ENCODE measurements around the gene EHMT1. TPM values are rescaled to one million over a fixed set of nuclear protein-coding genes. Genes with fewer than 3 reads are reported as not detected.

The EHMT1 gene
- total RNA-seq, 4 donors from 2014 or later: 38.6 to 77.8 (median 54.3) TPM

GRCh38 chr9:137663584-137663983 lies 44.8 kb downstream of the EHMT1 start:
- Histone ChIP-seq H3K4me1 (peaks cover 13% of the 10 kb centered on the region in 2 donors), H3K9me3 (no peaks in the 10 kb centered on the region), H3K36me3 (no peaks in the 10 kb centered on the region), H3K27ac (no peak overlapping the region), H3K27me3 (no peaks in the 10 kb centered on the region), H3K4me3 (no peak overlapping the region)
- DNase-seq (no peak), ATAC-seq (no peak)
- in situ Hi-C loops (cut with MboI; ENCODE audit: low sequenced_read_pairs in 4 of 4): no loop called here
- no peak for TF ChIP-seq CTCF (IDR thresholded peaks at IDR 0.05 in 4 of 5, conservative IDR thresholded peaks at IDR 0.05 in 1 of 5)
- TF ChIP-seq POLR2A (IDR thresholded peaks at IDR 0.05): no peak
- intact Hi-C loops (cut with DNase I; ENCODE audit: low total_unique reads): no loop called here

GRCh38 chr9:137664676-137665075 lies 45.9 kb downstream of the EHMT1 start:
- Histone ChIP-seq H3K36me3 (no peaks in the 10 kb centered on the region), H3K27ac (no peak overlapping the region), H3K9me3 (no peaks in the 10 kb centered on the region), H3K4me1 (peaks cover 13 to 14% of the 10 kb centered on the region in 2 donors), H3K4me3 (no peak overlapping the region), H3K27me3 (no peaks in the 10 kb centered on the region)
- no peak for TF ChIP-seq POLR2A (IDR thresholded peaks at IDR 0.05)
- TF ChIP-seq CTCF (IDR thresholded peaks at IDR 0.05 in 4 of 5, conservative IDR thresholded peaks at IDR 0.05 in 1 of 5): no peak
- DNase-seq (no peak), ATAC-seq (no peak)
- intact Hi-C loops (cut with DNase I; ENCODE audit: low total_unique reads): no loop called here
- in situ Hi-C loops (cut with MboI; ENCODE audit: low sequenced_read_pairs in 4 of 4): no loop called here

GRCh38 chr9:137665226-137665625 lies 46.4 kb downstream of the EHMT1 start:
- intact Hi-C loops (cut with DNase I; ENCODE audit: low total_unique reads): no loop called here
- Histone ChIP-seq H3K4me1 (peaks cover 15 to 19% of the 10 kb centered on the region in 2 donors), H3K27ac (no peak overlapping the region), H3K27me3 (no peaks in the 10 kb centered on the region), H3K36me3 (no peaks in the 10 kb centered on the region), H3K9me3 (no peaks in the 10 kb centered on the region), H3K4me3 (no peak overlapping the region)
- in situ Hi-C loops (cut with MboI; ENCODE audit: low sequenced_read_pairs in 4 of 4): no loop called here
- no peak for DNase-seq
- TF ChIP-seq CTCF (IDR thresholded peaks at IDR 0.05 in 4 of 5, conservative IDR thresholded peaks at IDR 0.05 in 1 of 5) (no peak), POLR2A (IDR thresholded peaks at IDR 0.05) (no peak)
- ATAC-seq: no peak

- no peaks in the 10 kb centered on the region for H3K27me3 ChIP-seq
- ATAC-seq (no peak), DNase-seq (no peak)
- no peak overlapping the region for H3K4me3 ChIP-seq
- intact Hi-C loops (cut with DNase I; ENCODE audit: low total_unique reads) (no loop called here), in situ Hi-C loops (cut with MboI; ENCODE audit: low sequenced_read_pairs in 4 of 4) (no loop called here)
- H3K36me3 ChIP-seq: no peaks in the 10 kb centered on the region
- H3K27ac ChIP-seq: no peak overlapping the region
- peaks cover 22 to 26% of the 10 kb centered on the region in 2 donors for H3K4me1 ChIP-seq
- TF ChIP-seq CTCF (IDR thresholded peaks at IDR 0.05 in 4 of 5, conservative IDR thresholded peaks at IDR 0.05 in 1 of 5) (no peak), POLR2A (IDR thresholded peaks at IDR 0.05) (no peak)
- H3K9me3 ChIP-seq: no peaks in the 10 kb centered on the region
Measured at GRCh38 chr9:137665697-137666512, 47.1 kb downstream of the EHMT1 start.

GRCh38 chr9:137666513-137666822 lies 47.7 kb downstream of the EHMT1 start:
- in situ Hi-C loops (cut with MboI; ENCODE audit: low sequenced_read_pairs in 4 of 4): no loop called here
- H3K27me3 ChIP-seq: no peaks in the 10 kb centered on the region
- H3K4me3 ChIP-seq: no peak overlapping the region
- DNase-seq (no peak), ATAC-seq (no peak)
- no peak overlapping the region for H3K27ac ChIP-seq
- H3K36me3 ChIP-seq: no peaks in the 10 kb centered on the region
- intact Hi-C loops (cut with DNase I; ENCODE audit: low total_unique reads): no loop called here
- H3K4me1 ChIP-seq: peaks cover 25 to 31% of the 10 kb centered on the region in 2 donors
- no peak for TF ChIP-seq POLR2A (IDR thresholded peaks at IDR 0.05)
- H3K9me3 ChIP-seq: no peaks in the 10 kb centered on the region
